GM12865 (cell line): ENCODE results near the gene EEPD1.

Experiments used
- DNase-seq: peaks from one replicate; pipeline ENCODE4 v3.0.0; 2010; ENCODE audit warnings: low read depth
- H3K4me3 ChIP-seq: 2 replicates; pipeline ENCODE4 v1.5.1; 2011; ENCODE audit warnings: mild to moderate bottlenecking, low read depth, low read length, control low read depth
- TF ChIP-seq, protein P1 (sequence below): IDR thresholded peaks from 2 replicates; pipeline ENCODE4 v1.5.1; 2011; ENCODE audit warnings: low read length, control low read depth, low read depth, inconsistent platforms; ENCODE audit not compliant: insufficient read depth; ENCODE audit errors: missing control alignments

EEPD1 gene

DNA sequence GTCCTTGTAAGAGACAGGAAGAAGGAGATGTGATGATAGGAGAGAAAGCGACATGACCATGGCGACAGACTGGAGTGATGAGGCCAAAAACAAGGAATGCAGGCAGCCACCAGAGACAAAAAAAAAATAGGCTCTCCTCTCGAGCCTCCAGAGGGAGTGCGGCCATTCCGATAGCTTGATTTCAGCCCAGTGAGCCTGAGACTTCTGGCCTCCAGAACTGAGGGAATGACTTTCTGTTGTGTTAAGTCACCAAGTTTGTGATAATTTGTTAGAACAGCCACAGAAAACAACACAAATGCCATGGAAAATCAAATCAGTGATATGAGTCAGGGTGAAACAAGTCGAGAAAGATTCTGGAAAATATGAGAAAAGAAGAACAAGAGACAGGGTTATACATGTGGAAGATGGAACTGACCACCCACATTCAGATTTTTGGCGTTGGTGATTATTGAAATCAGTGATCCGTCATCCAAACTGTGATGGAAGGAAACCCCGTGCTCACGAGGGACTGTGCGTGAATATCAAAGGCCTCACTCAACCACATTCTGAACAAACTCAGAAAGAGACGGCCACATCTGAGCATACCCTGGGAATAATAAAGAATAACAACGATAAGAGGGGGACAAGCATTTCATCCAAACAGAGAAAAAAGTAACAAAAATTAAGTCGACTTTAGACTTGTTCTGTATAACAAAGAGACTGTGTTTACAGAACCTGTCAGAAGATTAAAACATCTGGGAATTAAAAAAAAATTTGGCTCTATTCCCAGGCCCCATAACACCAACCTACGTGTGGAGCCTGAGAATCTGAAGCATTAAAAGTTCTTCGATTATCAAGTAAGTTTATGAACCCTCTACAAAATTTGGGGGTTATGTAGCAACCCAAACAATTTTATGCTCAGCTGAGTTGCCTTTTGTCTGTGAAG is 72.1 kb downstream of the EEPD1 start:
- TF ChIP-seq, protein P1, sequence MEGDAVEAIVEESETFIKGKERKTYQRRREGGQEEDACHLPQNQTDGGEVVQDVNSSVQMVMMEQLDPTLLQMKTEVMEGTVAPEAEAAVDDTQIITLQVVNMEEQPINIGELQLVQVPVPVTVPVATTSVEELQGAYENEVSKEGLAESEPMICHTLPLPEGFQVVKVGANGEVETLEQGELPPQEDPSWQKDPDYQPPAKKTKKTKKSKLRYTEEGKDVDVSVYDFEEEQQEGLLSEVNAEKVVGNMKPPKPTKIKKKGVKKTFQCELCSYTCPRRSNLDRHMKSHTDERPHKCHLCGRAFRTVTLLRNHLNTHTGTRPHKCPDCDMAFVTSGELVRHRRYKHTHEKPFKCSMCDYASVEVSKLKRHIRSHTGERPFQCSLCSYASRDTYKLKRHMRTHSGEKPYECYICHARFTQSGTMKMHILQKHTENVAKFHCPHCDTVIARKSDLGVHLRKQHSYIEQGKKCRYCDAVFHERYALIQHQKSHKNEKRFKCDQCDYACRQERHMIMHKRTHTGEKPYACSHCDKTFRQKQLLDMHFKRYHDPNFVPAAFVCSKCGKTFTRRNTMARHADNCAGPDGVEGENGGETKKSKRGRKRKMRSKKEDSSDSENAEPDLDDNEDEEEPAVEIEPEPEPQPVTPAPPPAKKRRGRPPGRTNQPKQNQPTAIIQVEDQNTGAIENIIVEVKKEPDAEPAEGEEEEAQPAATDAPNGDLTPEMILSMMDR = no peak
- DNase-seq = no peak
- H3K4me3 ChIP-seq = no peak overlapping the region

DNA sequence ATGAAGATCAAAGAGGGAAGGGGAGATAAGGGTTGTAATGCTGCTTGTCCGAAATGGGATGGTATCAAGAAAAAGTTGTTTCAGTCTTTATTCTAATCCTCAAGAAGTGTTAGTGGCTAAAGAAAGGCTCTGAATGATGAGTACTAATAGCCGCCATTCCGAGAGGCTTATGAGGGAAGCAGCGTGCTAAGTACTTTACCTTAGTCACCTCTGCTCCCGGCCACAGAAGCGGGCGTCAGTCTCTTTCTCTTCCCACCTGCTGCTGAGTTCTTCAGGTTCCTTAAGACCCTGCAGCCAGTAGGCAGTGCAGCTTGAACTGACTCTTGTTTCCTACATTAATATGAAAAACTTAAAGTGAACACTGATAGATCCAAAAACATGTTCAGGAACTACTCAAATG is 73.1 kb downstream of the EEPD1 start:
- DNase-seq = no peak
- TF ChIP-seq, protein P1 = no peak
- H3K4me3 ChIP-seq = no peak overlapping the region

DNA sequence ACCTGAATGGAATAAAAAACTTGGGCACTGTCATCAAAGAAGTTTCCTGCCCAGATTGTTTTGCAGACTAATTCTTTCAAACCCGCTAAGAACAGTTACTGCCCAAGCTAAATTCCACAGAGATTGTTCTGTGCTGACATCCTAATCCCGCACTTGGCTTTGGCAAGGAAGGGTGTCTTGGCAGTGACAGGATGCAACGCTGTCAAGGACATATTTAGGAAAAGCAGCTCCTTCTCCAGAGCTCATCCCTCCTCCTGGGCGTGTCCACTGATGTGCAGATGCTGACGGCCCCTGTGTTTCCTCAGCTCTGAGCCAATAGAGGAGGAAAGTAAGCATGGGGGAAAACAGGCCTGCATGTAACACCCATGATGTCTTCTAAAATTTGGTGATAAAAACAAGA is 74.2 kb downstream of the EEPD1 start:
- no peak overlapping the region for H3K4me3 ChIP-seq
- DNase-seq = no peak
- TF ChIP-seq, protein P1 = no peak

DNA sequence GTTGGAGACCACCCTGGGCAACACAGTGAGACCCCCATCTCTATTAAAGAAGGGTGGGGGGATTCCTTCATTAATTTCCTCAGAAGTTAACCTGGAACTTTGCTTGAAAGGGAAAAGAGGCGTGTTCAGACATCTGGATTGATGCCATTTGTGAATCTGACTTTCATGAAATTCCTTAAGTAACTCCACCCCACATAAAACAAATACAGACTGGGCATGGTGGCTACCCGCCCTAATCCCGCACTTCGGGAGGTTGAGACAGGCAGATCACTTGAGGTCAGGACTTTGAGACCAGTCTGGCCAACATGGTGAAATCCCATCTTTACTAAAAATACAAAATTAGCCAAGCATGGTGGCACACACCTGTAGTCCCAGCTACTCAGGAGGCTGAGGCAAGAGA is 75.0 kb downstream of the EEPD1 start:
- TF ChIP-seq, protein P1 = no peak
- DNase-seq = no peak
- H3K4me3 ChIP-seq = no peak overlapping the region

DNA sequence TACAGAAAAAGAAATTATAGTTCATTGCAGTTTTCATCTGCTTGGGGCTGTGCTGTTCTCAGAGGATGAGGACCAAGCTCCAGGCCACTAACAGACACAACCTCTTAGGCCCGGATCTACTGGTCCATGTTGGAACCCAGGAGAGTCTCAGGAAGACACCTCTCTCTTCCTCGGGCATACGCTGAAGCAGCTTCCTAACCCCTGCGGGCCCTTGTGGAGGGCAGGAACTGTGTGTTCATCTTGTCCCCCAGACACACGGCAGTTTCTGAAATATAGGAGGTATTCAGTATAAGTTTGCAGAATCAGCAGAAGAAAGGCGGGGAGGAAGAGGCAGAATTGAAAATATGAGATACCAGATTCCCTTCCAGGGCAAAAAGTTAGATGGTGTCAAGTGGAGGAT is 78.4 kb downstream of the EEPD1 start:
- no peak overlapping the region for H3K4me3 ChIP-seq
- TF ChIP-seq, protein P1 = no peak
- DNase-seq = no peak

DNA sequence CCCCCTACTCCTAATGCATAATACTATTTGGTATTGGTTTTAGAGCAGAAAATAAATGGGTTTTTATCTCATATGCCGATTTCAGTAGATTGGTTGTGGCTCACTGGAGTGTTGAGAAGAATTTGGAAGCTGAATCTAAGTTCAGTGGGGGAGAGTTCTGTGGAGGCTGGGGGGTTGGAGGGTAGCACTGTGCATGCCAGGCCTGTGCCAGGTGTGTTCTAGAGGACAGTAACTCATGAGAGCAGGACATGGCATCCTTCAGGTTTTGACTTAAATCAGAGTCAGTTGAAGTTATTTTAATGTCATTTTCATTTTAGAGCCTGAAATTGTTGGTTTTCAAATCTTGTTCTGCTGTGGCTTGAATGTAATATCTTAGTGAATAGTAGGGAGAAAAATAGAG is 79.5 kb downstream of the EEPD1 start:
- no peak for DNase-seq
- TF ChIP-seq, protein P1 = no peak
- no peak overlapping the region for H3K4me3 ChIP-seq
